NCI-H1694 (cell line): Measurements from ENCODE around the gene DOCK1.
A peak's percentile ranks its signal among the peaks of the same experiment; 100 is the strongest.

Source experiments
- DNase-seq: peaks from one replicate; lab custom pipeline; 2025; lab: John Stamatoyannopoulos, UW

DOCK1 gene

GRCh38 chr10:127356360-127356759, 451.1 kb downstream of the DOCK1 start:
- DNase-seq = no peak

DNA sequence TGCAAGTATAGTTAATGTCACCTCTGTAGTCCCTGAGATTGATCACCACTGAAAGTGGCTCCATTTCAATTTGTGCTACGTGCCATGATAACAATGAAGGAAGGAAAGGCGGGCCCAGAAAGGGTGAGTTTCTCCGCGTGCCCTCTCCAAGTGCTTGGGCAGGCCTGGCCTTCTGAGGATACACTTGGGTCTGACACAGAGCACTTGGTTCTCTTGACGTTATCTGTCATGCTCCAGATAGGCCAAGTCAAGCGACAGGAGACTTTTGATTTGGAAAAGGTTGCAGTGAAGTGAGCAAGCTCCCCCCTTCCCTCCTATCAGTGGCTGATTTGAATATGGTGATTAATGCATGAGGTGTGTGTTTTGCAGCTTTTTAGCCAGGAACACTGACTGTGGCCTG, 452.0 kb downstream of the DOCK1 start:
- no peak for DNase-seq

GRCh38 chr10:127358337-127358736, 453.1 kb downstream of the DOCK1 start:
- no peak for DNase-seq

- no peak for DNase-seq
These were observed 458.8 kb downstream of the DOCK1 start for GRCh38 chr10:127364034-127364433.

- DNase-seq = no peak
These were observed 462.9 kb downstream of the DOCK1 start for GRCh38 chr10:127368101-127368500.

DNA sequence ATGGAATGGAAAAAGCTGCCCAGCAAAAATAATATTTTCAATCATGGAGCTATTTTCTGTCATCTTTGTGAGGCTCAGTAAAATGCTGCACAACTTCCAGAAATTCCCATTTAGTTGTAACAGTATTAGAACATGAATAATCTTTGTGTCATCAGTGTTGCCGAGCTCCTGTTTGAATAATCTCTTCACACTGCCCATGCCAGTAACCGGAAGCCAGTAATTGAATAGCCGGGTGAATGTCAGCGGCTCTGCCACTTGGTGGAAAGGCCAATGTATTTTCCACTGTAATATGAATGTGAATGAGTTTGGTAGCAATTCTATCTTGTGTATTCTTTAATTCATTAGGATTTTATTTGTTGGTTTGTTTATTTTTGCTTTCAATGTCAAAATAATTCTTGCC, 463.7 kb downstream of the DOCK1 start:
- DNase-seq = no peak

DNA sequence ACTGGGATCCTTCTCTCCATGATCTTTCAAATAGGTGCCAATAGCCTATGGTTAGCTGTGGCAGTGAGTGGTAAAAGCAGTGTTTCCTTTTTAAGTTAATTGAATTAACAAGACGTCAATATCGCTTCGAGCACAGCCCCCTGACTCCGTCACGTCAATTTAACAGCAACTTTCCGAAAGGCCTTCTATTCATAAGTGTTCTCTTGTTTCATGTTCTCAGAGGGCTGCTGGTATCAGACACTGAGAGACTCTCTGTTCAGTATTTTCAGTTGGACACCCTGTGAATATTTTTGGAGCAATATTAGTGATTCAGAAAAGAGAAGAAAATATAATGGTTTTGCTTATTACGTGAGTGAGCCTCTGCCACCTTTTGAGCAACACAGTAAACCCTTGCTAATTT, 465.4 kb downstream of the DOCK1 start:
- no peak for DNase-seq

DNA sequence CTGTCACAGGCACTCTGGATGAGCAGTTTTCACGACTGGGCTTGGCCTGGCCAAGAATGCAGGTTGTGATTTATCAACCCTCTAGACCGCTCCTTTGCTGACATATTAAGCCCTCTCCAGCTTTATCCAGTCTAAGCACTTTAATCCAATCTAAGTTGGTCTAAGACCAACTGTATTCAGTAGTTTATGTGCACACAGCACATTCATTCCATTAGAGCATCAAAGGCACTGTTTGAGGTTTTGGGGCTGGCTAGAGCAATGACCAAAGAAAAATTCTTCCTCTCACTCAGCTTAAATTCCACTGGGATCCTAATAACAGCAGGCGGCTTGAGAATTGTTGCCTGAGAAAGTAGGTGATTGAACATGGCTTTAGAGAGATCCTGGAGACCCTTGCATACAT, 467.1 kb downstream of the DOCK1 start:
- no peak for DNase-seq

GRCh38 chr10:127374074-127374680, 468.9 kb downstream of the DOCK1 start:
- no peak for DNase-seq

DNA sequence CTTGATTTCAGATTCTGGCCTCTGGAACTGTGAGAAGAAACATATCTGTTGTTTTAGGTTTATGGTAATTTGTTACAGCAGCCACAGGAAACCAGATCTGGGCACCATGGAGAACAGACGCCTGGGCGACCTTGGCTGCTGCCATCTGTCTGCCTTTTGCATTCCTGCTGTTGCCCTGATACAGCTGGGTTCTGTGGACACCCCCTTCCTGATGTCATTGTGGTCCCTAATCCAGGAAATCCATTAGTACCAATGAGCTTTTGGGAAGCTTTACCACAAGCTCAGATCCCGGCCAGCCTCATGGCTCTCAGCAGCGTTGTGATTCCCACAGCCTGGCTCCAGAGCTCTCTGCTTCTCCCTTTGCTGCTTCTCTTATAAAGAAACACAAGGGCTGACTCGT, 469.7 kb downstream of the DOCK1 start:
- peak; percentile 8 for DNase-seq

GRCh38 chr10:127375461-127375860, 470.2 kb downstream of the DOCK1 start:
- DNase-seq = no peak

GRCh38 chr10:127376071-127376470, 470.8 kb downstream of the DOCK1 start:
- no peak for DNase-seq

GRCh38 chr10:127378628-127379027, 473.4 kb downstream of the DOCK1 start:
- no peak for DNase-seq

DNA sequence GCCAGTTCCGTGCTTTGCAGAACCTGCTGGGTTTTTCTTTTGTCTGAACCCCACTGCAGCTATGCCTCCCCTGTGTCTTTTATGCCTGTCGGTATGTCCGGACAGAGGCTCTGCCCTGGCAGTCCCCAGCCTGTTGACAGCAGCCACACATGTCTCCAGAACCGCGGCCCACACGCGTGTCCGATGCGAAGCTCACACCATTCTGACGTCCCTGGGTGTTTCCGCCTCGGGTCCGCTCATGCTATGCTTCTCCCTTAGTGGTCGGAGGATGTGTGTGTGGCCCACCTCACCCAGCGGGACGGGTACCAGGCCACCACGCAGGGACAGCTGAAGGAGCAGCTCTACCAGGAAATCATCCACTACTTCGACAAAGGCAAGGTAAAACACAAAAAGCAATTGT, 479.3 kb downstream of the DOCK1 start:
- DNase-seq = no peak

- DNase-seq = no peak
These were observed 479.8 kb downstream of the DOCK1 start for GRCh38 chr10:127385066-127385465.

DNA sequence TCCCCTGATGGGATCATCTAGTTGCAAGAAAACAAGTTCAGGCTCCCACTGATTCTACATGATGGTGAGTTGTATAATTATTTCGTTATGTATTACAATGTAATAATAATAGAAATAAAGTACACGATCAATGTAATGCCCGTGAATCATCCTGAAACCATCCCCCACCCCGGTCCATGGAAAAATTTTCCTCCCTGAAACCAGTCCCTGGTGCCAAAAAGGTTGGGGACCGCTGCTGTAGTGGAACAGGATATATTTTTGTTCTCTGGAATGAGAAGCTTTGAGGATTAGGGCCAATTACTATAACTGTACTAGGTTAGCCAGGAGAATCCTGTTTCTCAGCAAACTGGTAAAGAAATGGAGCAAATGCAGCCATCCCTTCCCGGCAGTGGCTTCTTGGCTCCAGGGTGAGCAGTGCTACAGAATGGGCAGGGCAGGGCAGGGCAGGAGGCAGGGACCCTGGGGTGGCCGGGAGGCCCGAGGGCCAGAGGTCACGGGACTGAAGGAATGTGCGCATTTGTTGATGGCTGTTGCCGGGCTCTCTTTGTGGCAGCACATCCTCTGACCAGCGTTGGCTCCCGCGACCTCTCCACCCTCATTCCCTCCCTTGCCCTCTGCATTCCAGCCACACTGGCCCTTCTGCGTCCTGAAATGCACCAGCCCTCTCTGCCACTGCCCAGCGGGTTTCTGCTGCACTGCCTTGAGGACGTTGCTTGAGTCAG, 481.5 kb downstream of the DOCK1 start:
- no peak for DNase-seq

- no peak for DNase-seq
These were observed 486.6 kb downstream of the DOCK1 start for GRCh38 chr10:127391875-127392274.

- DNase-seq = no peak
These were observed 487.4 kb downstream of the DOCK1 start for GRCh38 chr10:127392351-127393235.

GRCh38 chr10:127398140-127398970, 493.1 kb downstream of the DOCK1 start:
- no peak for DNase-seq

DNA sequence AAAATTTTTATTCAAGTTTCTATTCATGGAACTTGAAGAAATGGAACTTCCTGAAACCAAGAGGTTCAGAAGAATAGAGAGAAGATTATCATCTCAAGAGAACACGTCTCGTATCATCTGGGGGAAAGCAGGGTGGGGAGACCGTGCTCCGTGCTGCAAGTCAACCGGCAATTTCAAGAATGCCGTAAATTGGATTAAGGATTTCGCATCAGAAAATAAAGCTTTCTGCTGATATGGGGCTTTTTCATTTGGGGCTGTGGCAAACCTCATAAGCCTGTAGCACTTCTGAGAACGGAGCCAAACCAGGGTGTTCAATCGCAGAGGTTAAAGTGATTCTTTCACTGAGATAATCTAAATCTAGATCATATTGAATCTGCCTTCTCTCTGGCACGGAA, 493.7 kb downstream of the DOCK1 start:
- no peak for DNase-seq

DNA sequence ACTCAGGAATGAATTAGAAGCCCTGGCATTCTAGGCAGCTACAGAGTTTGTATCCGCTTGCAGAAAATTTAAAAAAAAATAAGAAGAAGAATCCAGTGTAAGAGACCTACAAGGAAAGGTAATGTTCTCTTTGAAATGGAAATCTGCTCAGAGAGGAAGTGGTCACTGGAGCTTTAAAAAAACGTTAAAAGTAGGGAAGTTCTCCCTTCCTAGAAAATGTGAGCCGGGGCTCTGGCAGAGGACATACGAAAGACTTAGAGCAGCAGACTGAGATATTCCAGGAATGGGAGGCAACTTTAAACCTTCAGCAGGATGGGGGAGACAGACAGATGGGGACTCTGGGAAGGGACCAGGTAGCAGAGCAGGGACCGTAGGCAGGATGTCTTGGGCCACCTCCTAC, 494.4 kb downstream of the DOCK1 start:
- no peak for DNase-seq

- no peak for DNase-seq
These were observed 495.0 kb downstream of the DOCK1 start for GRCh38 chr10:127400216-127400615.
